ENCODE data around the gene PMEL.
"Not testable (repeated sequence)": the region's sequence is repeated elsewhere in the genome, so short reads cannot be mapped to it uniquely, and the experiment has no call there.

Gene PMEL

GRCh38 chr12:55919032-55919431 lies 46.8 kb downstream of the PMEL start:
- DNase-seq: not testable (repeated sequence)

- DNase-seq: no peak
Observed at GRCh38 chr12:55915482-55915859, 50.4 kb downstream of the PMEL start.

GRCh38 chr12:55912908-55913307 lies 52.9 kb downstream of the PMEL start:
- no peak for DNase-seq

GRCh38 chr12:55909513-55909884 lies 56.3 kb downstream of the PMEL start:
- DNase-seq: no peak

- peak; percentile 11 for DNase-seq
Observed at GRCh38 chr12:55908726-55909512, 56.9 kb downstream of the PMEL start.

- no peak for DNase-seq
Observed at GRCh38 chr12:55906056-55906455, 59.8 kb downstream of the PMEL start.

Data from eye (tissue), 1 donor.